ENCODE measurements around the gene URGCP. TPM values are rescaled to one million over a fixed set of nuclear protein-coding genes. Genes with fewer than 3 reads are reported as not detected.
A peak's percentile ranks its signal among the peaks of the same experiment; 100 is the strongest.

The URGCP gene
- total RNA-seq, 4 donors from 2014 or later, result 26.3 to 42.0 (median 34.5) TPM

DNA sequence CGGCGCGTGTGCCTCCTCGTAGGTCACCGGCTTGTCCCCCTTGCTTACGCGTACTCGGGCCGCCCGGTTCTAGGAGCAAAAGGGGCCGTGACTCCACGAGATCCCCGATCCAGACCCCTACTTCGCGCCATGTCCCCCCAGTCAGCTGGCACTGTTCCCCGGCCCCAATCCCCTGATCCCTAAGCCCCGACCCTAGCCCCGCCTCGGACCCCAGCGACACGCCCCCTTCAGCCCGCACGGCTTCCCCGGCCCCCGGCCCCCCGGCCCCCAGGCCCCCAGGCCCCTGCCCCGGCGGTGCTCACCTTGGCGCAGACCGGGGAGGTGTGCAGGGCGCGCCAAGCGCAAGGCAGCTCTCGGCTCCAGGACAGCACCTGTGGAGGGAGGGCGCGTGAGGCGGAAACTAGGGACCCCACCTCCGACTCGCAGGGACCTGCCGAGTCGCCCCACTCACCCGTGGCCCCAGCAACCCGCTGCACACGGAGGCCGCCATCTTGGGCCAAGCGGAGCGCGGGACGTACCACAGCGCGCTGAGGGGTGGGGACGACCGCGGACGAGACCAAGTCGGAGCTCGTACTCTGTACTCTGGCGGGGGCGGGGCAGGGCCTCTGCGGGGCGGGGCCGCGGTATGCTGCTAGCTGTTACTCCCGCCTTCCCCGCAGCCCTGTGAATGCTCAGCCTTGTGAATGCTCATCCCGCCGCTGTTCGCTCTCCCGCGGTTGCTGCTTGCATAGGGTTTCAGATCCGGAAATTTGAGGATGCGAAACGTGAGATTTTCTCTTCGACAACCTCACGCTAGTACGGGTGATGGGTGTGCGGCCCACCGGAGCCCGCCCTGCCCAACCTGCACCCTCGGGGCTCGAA lies 37.2 kb downstream of the URGCP start, which contains the start of gene MRPS24:
TSS of gene MRPS24 (minus strand) at position 512 of the 861 bp plus-strand sequence. CDS start at position 490, 22 bp downstream.
- WGBS, 2 donors, result 0 to 1% methylated on average over 43 to 51 of the region's 81 CpGs
- intact Hi-C loops (cut with DNase I; ENCODE audit: low total_unique reads), result no loop called here
- DNase-seq (ENCODE audit: low spot score in 2 of 2), result peak; percentile 94 to 99
- peak within 1 kb of the TSS; percentile 57 for H3K4me3 ChIP-seq (ENCODE audit: low read depth, poor library complexity, severe bottlenecking)
- TF ChIP-seq, protein P1, sequence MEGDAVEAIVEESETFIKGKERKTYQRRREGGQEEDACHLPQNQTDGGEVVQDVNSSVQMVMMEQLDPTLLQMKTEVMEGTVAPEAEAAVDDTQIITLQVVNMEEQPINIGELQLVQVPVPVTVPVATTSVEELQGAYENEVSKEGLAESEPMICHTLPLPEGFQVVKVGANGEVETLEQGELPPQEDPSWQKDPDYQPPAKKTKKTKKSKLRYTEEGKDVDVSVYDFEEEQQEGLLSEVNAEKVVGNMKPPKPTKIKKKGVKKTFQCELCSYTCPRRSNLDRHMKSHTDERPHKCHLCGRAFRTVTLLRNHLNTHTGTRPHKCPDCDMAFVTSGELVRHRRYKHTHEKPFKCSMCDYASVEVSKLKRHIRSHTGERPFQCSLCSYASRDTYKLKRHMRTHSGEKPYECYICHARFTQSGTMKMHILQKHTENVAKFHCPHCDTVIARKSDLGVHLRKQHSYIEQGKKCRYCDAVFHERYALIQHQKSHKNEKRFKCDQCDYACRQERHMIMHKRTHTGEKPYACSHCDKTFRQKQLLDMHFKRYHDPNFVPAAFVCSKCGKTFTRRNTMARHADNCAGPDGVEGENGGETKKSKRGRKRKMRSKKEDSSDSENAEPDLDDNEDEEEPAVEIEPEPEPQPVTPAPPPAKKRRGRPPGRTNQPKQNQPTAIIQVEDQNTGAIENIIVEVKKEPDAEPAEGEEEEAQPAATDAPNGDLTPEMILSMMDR (IDR thresholded peaks at IDR 0.05), result no peak
- no peak for TF ChIP-seq POLR2A (IDR thresholded peaks at IDR 0.05)

DNA sequence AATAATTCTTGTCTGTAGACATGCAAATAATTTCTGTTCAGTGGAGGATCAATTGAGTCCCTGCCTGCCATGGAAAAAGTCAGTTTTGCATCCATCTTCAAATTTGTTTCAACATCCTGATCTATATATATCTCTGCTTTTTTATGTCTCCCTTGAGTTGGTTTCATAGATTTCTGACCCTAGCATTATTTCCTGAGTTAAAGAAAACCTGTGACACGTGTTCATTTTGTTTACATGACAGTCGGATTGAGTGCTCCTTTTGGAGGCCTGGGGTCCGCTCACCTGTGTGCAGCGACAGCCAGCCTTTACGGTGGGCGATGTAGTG lies 37.8 kb downstream of the URGCP start:
- no peak for TF ChIP-seq POLR2A (IDR thresholded peaks at IDR 0.05)
- no peak for DNase-seq (ENCODE audit: low spot score in 2 of 2)
- 1 to 2% methylated on average over 6 of the region's 6 CpGs for WGBS, 2 donors
- intact Hi-C loops (cut with DNase I; ENCODE audit: low total_unique reads), result no loop called here
- H3K4me3 ChIP-seq (ENCODE audit: low read depth, poor library complexity, severe bottlenecking), result peak overlapping the region; percentile 57

GRCh38 chr7:43868181-43868580 lies 38.2 kb downstream of the URGCP start:
- no peak for DNase-seq (ENCODE audit: low spot score in 2 of 2)
- TF ChIP-seq, protein P1 (IDR thresholded peaks at IDR 0.05), result no peak
- no peak for TF ChIP-seq POLR2A (IDR thresholded peaks at IDR 0.05)
- 57 to 61% methylated on average over 7 of the region's 7 CpGs for WGBS, 2 donors

DNA sequence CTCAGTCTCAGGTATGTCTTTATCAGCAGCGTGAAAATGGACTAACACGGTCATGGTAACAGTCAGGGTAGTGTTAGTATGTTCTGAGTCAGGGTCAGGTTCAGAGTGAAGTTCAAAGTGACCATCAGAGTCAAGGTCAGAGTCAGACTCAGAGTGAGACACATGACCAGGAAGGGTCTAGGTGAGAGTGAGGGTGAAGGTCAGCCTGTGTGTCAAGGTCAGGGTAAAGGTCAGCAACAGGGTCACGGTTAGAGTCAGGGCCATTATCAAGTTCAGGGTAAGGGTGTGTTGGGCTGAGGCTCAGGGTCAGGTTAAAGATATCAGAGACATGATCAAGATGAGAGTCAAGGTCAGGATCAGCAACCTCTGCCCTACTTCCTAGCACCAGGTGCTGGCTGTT lies 41.1 kb downstream of the URGCP start:
- no peak for TF ChIP-seq POLR2A (IDR thresholded peaks at IDR 0.05)
- TF ChIP-seq, protein P1 (IDR thresholded peaks at IDR 0.05), result peak in 1 of 3 donors; percentile 100
- no peak overlapping the region for H3K4me3 ChIP-seq (ENCODE audit: low read depth, poor library complexity, severe bottlenecking)
- DNase-seq (ENCODE audit: low spot score in 2 of 2), result no peak
- WGBS, 2 donors, result 93 to 95% methylated on average over 3 of the region's 3 CpGs
- intact Hi-C loops (cut with DNase I; ENCODE audit: low total_unique reads), result no loop called here

More at GRCh38 chr7:43868181-43868580, 38.2 kb downstream of the URGCP start:
- intact Hi-C loops (cut with DNase I; ENCODE audit: low total_unique reads), result no loop called here
- H3K4me3 ChIP-seq (ENCODE audit: low read depth, poor library complexity, severe bottlenecking), result no peak overlapping the region

DNA sequence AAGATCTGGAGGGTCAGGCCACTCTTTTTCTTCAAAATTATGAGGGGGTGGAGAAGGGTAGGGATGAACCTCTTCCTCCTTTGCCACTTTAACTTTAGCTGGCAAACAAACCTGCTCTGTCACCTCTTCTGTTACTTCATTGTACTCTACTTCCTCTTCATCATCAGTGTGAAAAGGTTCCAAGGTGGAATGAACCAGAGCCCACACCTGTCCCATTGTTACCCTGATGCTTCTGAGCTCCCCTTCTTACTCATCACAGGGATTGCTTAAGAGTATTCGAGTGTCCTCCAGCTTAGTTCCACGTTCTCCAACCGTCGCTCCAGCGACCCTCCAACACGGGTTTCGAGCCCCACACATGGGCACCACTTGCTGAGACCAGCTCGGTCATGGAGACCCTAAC lies 42.3 kb downstream of the URGCP start:
- 85 to 89% methylated on average over 8 of the region's 8 CpGs for WGBS, 2 donors
- intact Hi-C loops (cut with DNase I; ENCODE audit: low total_unique reads), result no loop called here
- DNase-seq (ENCODE audit: low spot score in 2 of 2), result no peak
- TF ChIP-seq, protein P1 (IDR thresholded peaks at IDR 0.05), result no peak
- TF ChIP-seq POLR2A (IDR thresholded peaks at IDR 0.05), result no peak
- H3K4me3 ChIP-seq (ENCODE audit: low read depth, poor library complexity, severe bottlenecking), result no peak overlapping the region

GRCh38 chr7:43856996-43857395 lies 49.4 kb downstream of the URGCP start:
- DNase-seq (ENCODE audit: low spot score in 2 of 2), result no peak
- WGBS, 2 donors, result 85 to 100% methylated on average over 1 of the region's 1 CpG
- intact Hi-C loops (cut with DNase I; ENCODE audit: low total_unique reads), result no loop called here
- no peak overlapping the region for H3K4me3 ChIP-seq (ENCODE audit: low read depth, poor library complexity, severe bottlenecking)
- no peak for TF ChIP-seq POLR2A (IDR thresholded peaks at IDR 0.05)
- TF ChIP-seq, protein P1 (IDR thresholded peaks at IDR 0.05), result no peak

All from lower leg skin (tissue), 4 donors.